HG03135 (cell line): Measurements from ENCODE around the gene SHANK1.
"Not testable (repeated sequence)": the region's sequence is repeated elsewhere in the genome, so short reads cannot be mapped to it uniquely, and the experiment has no call there.

Experiments
- ATAC-seq: cut with Tn5 transposase; IDR thresholded peaks from one replicate; pipeline ENCODE4 v1.9.1; 2021; ENCODE audit warnings: mild to moderate bottlenecking, moderate library complexity; ENCODE audit not compliant: unreplicated experiment

The SHANK1 gene

GRCh38 chr19:50719566-50719965 is at the start of gene SHANK1:
Gene SHANK1 (minus strand): TSS chr19:50719802. CDS start chr19:50716919, 2,883 bp downstream.
- no peak for ATAC-seq

GRCh38 chr19:50768277-50768676 is 48.7 kb upstream of the SHANK1 start:
- no peak for ATAC-seq

- not testable (repeated sequence) for ATAC-seq
These were observed 47.7 kb upstream of the SHANK1 start for GRCh38 chr19:50767263-50767662.

- ATAC-seq, result not testable (repeated sequence)
These were observed 47.1 kb upstream of the SHANK1 start for GRCh38 chr19:50766746-50767145.

- ATAC-seq, result no peak
These were observed 44.8 kb upstream of the SHANK1 start for GRCh38 chr19:50764409-50764808.

- not testable (repeated sequence) for ATAC-seq
These were observed 43.9 kb upstream of the SHANK1 start for GRCh38 chr19:50763521-50763920.

- ATAC-seq, result not testable (repeated sequence)
These were observed 41.9 kb upstream of the SHANK1 start for GRCh38 chr19:50761501-50761900.

- ATAC-seq, result no peak
These were observed 40.3 kb upstream of the SHANK1 start for GRCh38 chr19:50759886-50760285.

GRCh38 chr19:50759076-50759475 is 39.5 kb upstream of the SHANK1 start:
- not testable (repeated sequence) for ATAC-seq

- not testable (repeated sequence) for ATAC-seq
These were observed 38.0 kb upstream of the SHANK1 start for GRCh38 chr19:50757624-50758023.

GRCh38 chr19:50756244-50756643 is 36.6 kb upstream of the SHANK1 start:
- ATAC-seq, result not testable (repeated sequence)

GRCh38 chr19:50753879-50754278 is 34.3 kb upstream of the SHANK1 start:
- no peak for ATAC-seq

- ATAC-seq, result no peak
These were observed 30.4 kb upstream of the SHANK1 start for GRCh38 chr19:50750010-50750409.

- no peak for ATAC-seq
These were observed 29.9 kb upstream of the SHANK1 start for GRCh38 chr19:50749490-50749889.

- ATAC-seq, result not testable (repeated sequence)
These were observed 27.5 kb upstream of the SHANK1 start for GRCh38 chr19:50747141-50747540.

- no peak for ATAC-seq
These were observed 25.6 kb upstream of the SHANK1 start for GRCh38 chr19:50745221-50745620.

GRCh38 chr19:50743537-50743936 is 23.9 kb upstream of the SHANK1 start:
- no peak for ATAC-seq

GRCh38 chr19:50741179-50741933 is 21.8 kb upstream of the SHANK1 start:
- ATAC-seq, result no peak

- no peak for ATAC-seq
These were observed 20.4 kb upstream of the SHANK1 start for GRCh38 chr19:50739914-50740426.

GRCh38 chr19:50739132-50739913 is 19.7 kb upstream of the SHANK1 start:
- ATAC-seq, result no peak

GRCh38 chr19:50736338-50736737 is 16.7 kb upstream of the SHANK1 start:
- no peak for ATAC-seq

GRCh38 chr19:50735869-50736268 is 16.3 kb upstream of the SHANK1 start:
- ATAC-seq, result no peak
